Small intestine (tissue), 7 donors: ENCODE data around the gene EFTUD2. TPM values are rescaled to one million over a fixed set of nuclear protein-coding genes. Genes with fewer than 3 reads are reported as not detected.

ENCODE experiments used
- DNase-seq, 2 donors: peaks; one replicate each; pipeline versions ENCODE4 v3.0.0 to v3.0.0-alpha.2; 2013
- FAIRE-seq: peaks from 2 replicates; lab custom pipeline; 2012; peaks lifted over from hg19 to GRCh38; lab: Jason Lieb, UNC
- H3K27ac ChIP-seq, 3 donors: one replicate each; pipeline ENCODE4 v1.5.1; 2013; ENCODE audit warnings: low read length in 2 of 3, mild to moderate bottlenecking in 2 of 3, control low read depth in 1 of 3, inconsistent platforms in 1 of 3, low read depth in 1 of 3, moderate library complexity in 1 of 3
- H3K27me3 ChIP-seq, 3 donors: one replicate each; pipeline ENCODE4 v1.6.1; 2013; ENCODE audit warnings: low read length in 3 of 3, inconsistent platforms in 1 of 3; ENCODE audit not compliant: control insufficient read depth in 3 of 3, insufficient read depth in 3 of 3
- H3K36me3 ChIP-seq, 3 donors: one replicate each; pipeline ENCODE4 v1.6.1; 2013; ENCODE audit warnings: low read length in 3 of 3, inconsistent platforms in 1 of 3, low read depth in 1 of 3, mild to moderate bottlenecking in 1 of 3, moderate library complexity in 1 of 3; ENCODE audit not compliant: control insufficient read depth in 3 of 3, insufficient read depth in 2 of 3
- H3K4me1 ChIP-seq, 3 donors: one replicate each; pipeline ENCODE4 v1.6.1; 2013; ENCODE audit warnings: low read length in 2 of 3, inconsistent platforms in 1 of 3, low read depth in 1 of 3, mild to moderate bottlenecking in 1 of 3, moderate library complexity in 1 of 3; ENCODE audit not compliant: control insufficient read depth in 3 of 3, insufficient read depth in 2 of 3
- H3K4me3 ChIP-seq, 3 donors: one replicate each; pipeline ENCODE4 v1.5.1; 2013; ENCODE audit warnings: low read length in 3 of 3, control low read depth in 1 of 3, inconsistent platforms in 1 of 3, low read depth in 1 of 3, mild to moderate bottlenecking in 1 of 3, moderate library complexity in 1 of 3
- H3K9me3 ChIP-seq, 2 donors: one replicate each; pipeline ENCODE4 v1.6.1; 2013; ENCODE audit warnings: low read depth in 1 of 2, low read length in 1 of 2; ENCODE audit not compliant: control insufficient read depth in 2 of 2, insufficient read depth in 1 of 2
- WGBS, 3 donors: extraction: QIAGEN DNeasy Blood & Tissue Kit; methylation state at CpG; one replicate each; pipeline ENCODE4 v1.1.7; 2013; 5-methylcytosine and 5-hydroxymethylcytosine counted together
- polyA plus RNA-seq, 4 donors: library from polyadenylated mRNA; stranded (reverse) in 3 of 4; unstranded in 1 of 4; fragments of 200-250 nt in 3 of 4; fragments of 120-200 nt in 1 of 4; gene quantifications; one replicate each; pipeline versions ENCODE4 v1.2.1 to v1.2.3, GENCODE V29; 2013
- donor health status: healthy with polysubstance abuse.
- donor health status: control.
- donor health status: control.
- donor health status: Bipolar disorder and iron deficiency.
- donor health status: healthy.

Gene EFTUD2
- polyA plus RNA-seq, 4 donors: 19.9 to 71.2 (median 33.8) TPM

DNA sequence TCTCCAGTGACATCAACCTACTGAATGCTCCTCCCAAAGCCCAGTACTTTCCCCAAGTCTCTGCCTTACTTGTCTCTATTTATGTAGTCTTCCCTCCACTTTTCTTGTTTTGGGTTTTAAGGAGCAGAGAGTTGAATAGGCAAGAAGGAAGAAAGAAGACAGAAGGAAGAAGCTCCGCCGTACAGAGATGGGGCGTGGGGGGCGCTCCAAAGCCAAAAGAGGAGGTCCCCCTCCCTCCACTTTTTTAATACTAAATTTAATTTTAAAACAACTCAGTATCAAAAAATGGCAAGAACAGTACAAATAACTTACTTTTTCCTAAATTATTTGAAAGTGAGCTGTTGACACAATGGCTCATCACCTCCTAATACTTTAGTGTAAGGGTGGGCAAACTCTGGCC is 4.6 kb downstream of the EFTUD2 start:
- FAIRE-seq (no peak), DNase-seq (no peak)
- Histone ChIP-seq H3K27ac (no peak overlapping the region), H3K4me1 (peaks cover 0 to 9% (median 0%) of the 10 kb centered on the region in 3 donors), H3K27me3 (no peaks in the 10 kb centered on the region), H3K9me3 (no peaks in the 10 kb centered on the region), H3K36me3 (peaks cover 3 to 27% (median 6%) of the 10 kb centered on the region in 3 donors), H3K4me3 (no peak overlapping the region)
- WGBS, 3 donors: 96 to 100% (median 97%) methylated on average over 4 of the region's 4 CpGs

DNA sequence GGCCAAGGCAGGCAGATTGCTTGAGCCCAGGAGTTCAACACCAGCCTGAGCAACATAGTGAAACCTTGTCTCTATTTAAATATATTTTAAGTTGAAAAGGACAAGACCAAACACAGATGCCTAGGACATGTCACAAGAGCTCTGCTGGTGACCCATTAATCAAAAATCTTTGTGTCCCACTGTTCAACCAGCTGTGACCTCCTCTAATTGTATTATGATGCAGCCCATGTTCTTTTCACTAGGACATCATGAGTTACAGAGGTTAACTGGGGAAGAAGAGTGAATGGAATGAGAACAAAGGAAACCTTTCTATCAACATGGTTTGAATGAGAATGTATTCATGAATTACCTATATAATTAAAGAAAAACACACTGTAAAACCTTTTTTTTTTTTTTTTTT is 7.0 kb downstream of the EFTUD2 start:
- H3K9me3 ChIP-seq: no peaks in the 10 kb centered on the region
- H3K36me3 ChIP-seq: peaks cover 3 to 33% (median 6%) of the 10 kb centered on the region in 3 donors
- DNase-seq (no peak), FAIRE-seq (no peak)
- no peaks in the 10 kb centered on the region for H3K27me3 ChIP-seq
- H3K4me1 ChIP-seq: no peaks in the 10 kb centered on the region
- no peak overlapping the region for H3K27ac ChIP-seq
- H3K4me3 ChIP-seq: no peak overlapping the region

DNA sequence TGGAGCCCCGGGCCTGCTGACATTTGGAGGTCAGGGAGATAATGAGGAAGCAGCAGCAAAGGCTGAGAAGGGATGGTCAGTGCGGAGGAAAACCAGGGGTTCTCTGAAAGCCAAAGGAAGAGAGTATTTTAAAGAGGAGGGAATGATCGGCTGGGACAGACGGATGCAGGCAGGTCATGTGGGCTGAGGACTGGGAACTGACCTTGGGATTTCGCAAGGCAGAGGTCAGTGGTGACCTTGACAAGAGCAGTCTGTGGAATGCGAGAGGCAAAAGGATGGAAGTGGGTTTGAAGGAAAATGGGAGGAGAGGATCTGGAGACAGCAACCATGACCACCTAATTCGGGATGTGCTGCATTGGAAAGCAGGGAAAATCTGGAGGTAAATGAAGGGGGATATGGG is 10.2 kb downstream of the EFTUD2 start:
- DNase-seq (no peak), FAIRE-seq (no peak)
- Histone ChIP-seq H3K27ac (no peak overlapping the region), H3K4me1 (no peaks in the 10 kb centered on the region), H3K27me3 (no peaks in the 10 kb centered on the region), H3K36me3 (peaks cover 2 to 45% (median 13%) of the 10 kb centered on the region in 3 donors), H3K9me3 (no peaks in the 10 kb centered on the region), H3K4me3 (no peak overlapping the region)
- 83 to 92% (median 84%) methylated on average over 7 of the region's 7 CpGs for WGBS, 3 donors

DNA sequence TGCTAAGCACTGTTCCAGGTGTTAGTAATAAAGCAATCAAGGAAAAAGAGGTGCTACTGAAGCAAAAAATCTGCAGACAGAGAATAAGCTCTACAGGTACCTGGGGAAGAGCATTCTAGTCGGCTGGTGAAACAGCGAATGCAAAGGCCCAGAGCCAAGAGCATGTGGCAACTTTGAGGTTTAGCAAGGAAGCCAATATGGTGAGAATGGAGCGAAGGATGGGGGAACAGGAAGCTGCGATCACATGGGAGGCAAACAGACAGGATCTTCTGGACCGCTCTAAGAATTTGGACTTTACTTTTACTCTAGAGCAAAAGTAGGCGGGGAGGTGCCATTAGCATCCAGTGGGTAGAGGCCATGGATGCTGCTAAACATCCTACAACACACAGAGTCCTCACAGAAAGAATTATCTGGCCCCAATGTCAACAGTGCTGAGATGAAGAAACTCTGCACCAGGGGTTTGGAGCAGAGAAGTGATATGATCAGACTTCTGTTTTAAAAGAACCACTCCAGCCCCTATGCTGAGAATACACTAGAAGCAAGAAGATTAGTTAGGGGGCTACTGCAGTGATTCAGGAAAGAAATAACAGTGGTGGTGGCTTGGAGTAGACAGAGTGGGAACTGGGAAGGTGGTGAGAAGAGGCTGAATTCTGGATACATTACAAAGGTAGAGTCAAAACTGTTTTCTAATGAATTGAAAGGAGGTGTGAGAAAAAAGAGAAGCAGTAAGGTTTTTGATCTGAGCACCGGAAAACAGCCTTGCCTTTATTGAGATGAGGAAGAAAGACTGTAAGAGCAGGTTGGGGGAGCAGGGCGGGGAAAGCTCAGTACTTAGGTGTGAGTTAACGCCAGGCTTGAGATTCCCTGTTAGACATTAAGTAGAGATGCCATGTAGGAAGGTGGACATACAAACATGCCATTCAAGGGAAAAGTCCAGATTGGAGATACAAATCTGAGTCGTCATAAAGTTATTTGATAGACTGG is 11.0 kb downstream of the EFTUD2 start:
- no peak for FAIRE-seq
- no peak for DNase-seq
- Histone ChIP-seq H3K27ac (peak overlapping the region in 1 of 3 donors; percentile 9), H3K4me3 (no peak overlapping the region), H3K9me3 (no peaks in the 10 kb centered on the region), H3K36me3 (peaks cover 2 to 45% (median 12%) of the 10 kb centered on the region in 3 donors), H3K27me3 (no peaks in the 10 kb centered on the region), H3K4me1 (no peaks in the 10 kb centered on the region)
- WGBS, 3 donors: 71 to 77% (median 71%) methylated on average over 10 of the region's 10 CpGs

DNA sequence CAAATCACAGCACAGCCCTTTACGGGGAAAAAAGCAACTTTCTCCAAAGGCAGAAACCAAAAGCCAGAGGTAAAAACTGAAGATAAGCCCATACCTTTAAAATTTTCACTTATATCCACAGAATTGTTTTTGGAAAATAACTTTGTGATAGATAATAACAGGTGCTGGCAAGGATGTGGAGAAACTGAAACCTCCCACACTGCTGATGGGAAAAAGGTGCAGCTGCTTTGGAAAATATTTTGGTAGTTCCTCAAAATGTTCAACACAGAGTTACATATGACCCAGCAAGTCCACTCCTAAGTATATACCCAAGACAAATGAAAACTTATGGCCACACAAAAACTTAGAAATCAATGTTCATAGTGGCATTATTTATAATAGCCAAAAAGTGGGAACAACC is 12.2 kb downstream of the EFTUD2 start:
- no peaks in the 10 kb centered on the region for H3K9me3 ChIP-seq
- 92 to 95% (median 92%) methylated on average over 1 of the region's 1 CpG for WGBS, 3 donors
- no peak for FAIRE-seq
- no peak for DNase-seq
- H3K27me3 ChIP-seq: no peaks in the 10 kb centered on the region
- H3K27ac ChIP-seq: no peak overlapping the region
- no peak overlapping the region for H3K4me3 ChIP-seq
- H3K4me1 ChIP-seq: no peaks in the 10 kb centered on the region
- H3K36me3 ChIP-seq: peaks cover 3 to 42% (median 12%) of the 10 kb centered on the region in 3 donors

DNA sequence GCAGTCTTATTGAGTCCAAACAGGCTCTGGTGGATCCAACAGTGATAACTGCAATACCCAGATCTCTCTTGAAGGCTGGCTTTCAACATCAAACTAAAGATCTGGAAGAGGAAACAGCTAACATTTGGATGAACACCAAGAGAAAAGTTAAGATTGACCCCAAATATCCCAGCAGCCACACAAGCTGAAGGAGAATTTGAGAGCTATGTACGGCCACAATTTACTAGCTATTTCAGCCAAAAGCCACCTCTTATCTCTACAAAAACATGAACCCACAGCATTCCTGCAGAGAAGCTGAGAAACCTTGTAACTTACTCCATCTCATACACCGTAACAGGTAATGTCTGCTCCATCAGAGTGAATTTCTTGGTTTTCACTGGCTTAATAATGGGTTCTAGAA is 14.3 kb downstream of the EFTUD2 start:
- H3K4me3 ChIP-seq: no peak overlapping the region
- H3K36me3 ChIP-seq: peaks cover 10 to 42% (median 19%) of the 10 kb centered on the region in 3 donors
- no peaks in the 10 kb centered on the region for H3K9me3 ChIP-seq
- no peaks in the 10 kb centered on the region for H3K4me1 ChIP-seq
- FAIRE-seq (no peak), DNase-seq (no peak)
- H3K27me3 ChIP-seq: no peaks in the 10 kb centered on the region
- H3K27ac ChIP-seq: no peak overlapping the region
- 96 to 98% (median 97%) methylated on average over 2 of the region's 2 CpGs for WGBS, 3 donors

DNA sequence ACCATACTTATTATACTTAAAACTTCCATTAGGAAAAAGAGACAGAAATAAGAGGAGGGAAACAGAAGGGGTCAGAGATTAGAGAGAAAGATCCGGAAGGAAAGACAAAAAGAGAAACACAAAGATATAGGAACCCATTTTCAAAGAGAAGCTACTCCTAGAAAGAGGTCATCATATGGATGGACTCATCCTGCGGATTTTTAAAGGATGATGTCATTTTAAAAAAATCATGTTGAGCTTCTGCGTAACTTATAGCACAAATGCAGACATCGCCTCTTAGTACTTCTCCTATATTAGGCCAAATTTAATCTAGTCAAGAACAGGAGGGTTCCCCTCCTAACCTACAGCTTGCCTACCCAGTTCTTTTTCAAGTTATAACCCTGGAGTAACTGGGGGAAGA is 18.1 kb downstream of the EFTUD2 start:
- FAIRE-seq (no peak), DNase-seq (no peak)
- Histone ChIP-seq H3K4me1 (no peaks in the 10 kb centered on the region), H3K4me3 (no peak overlapping the region), H3K27ac (no peak overlapping the region), H3K36me3 (peaks cover 13 to 58% (median 18%) of the 10 kb centered on the region in 3 donors), H3K9me3 (no peaks in the 10 kb centered on the region), H3K27me3 (no peaks in the 10 kb centered on the region)
- WGBS, 3 donors: 91 to 97% (median 97%) methylated on average over 4 of the region's 4 CpGs

DNA sequence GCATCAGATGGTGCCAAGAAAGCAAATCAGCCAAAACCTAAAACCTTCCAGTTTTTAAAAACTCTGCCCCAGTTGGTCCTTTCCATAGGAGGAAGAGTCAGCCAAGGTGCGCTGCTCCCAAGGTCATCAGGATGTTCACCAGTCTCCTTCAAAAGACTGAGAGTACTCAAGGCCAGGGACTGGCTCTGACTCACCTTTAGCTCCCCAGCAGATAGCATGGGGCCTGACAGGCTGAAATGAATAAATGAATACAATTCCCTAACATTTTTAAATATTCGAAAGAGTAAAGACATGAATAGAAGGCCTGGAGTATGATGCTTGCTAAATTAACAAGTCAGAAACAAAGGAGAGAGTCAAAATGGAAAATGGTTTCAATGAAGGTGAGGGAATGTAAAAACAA is 19.2 kb downstream of the EFTUD2 start:
- no peak overlapping the region for H3K27ac ChIP-seq
- DNase-seq (no peak), FAIRE-seq (no peak)
- H3K4me1 ChIP-seq: no peaks in the 10 kb centered on the region
- H3K4me3 ChIP-seq: no peak overlapping the region
- H3K36me3 ChIP-seq: peaks cover 18 to 60% (median 21%) of the 10 kb centered on the region in 3 donors
- H3K27me3 ChIP-seq: no peaks in the 10 kb centered on the region
- H3K9me3 ChIP-seq: no peaks in the 10 kb centered on the region
- 91 to 98% (median 95%) methylated on average over 2 of the region's 2 CpGs for WGBS, 3 donors
